H1 (cell line): ENCODE results near the gene WNT9B. TPM values are rescaled to one million over a fixed set of nuclear protein-coding genes. Genes with fewer than 3 reads are reported as not detected.

Experiments used
- CTCF ChIA-PET: fragments of 300-600 bp; sonication (Branson Sonifier 250); formaldehyde crosslinking; loops from one replicate; lab custom pipeline; 2021; ENCODE audit not compliant: partially characterized antibody; lab: Charles Lee
- POLR2A ChIA-PET: fragments of 300-600 bp; sonication (Branson Sonifier 250); formaldehyde crosslinking; loops from one replicate; lab custom pipeline; 2021; ENCODE audit warnings: inconsistent platforms; ENCODE audit not compliant: partially characterized antibody; lab: Charles Lee
- DNase-seq, 2 experiments: peaks; one replicate each; pipeline versions ENCODE4 v3.0.0 to v3.0.0-alpha.2; 2010 to 2022; ENCODE audit warnings: low spot score in 2 of 2, low read depth in 1 of 2, mixed read lengths in 1 of 2
- FAIRE-seq: peaks from 2 replicates; lab custom pipeline; 2011; peaks lifted over from hg19 to GRCh38; lab: Jason Lieb, UNC
- H2AFZ ChIP-seq: 2 replicates; pipeline ENCODE4 v1.8.1; 2012; ENCODE audit warnings: low read length, inconsistent platforms
- H2AK5ac ChIP-seq: 2 replicates; pipeline ENCODE4 v1.6.1; 2013; ENCODE audit warnings: low read depth, low read length
- H2BK120ac ChIP-seq: replicated peaks from 2 replicates; pipeline ENCODE3; 2013; ENCODE audit warnings: low read depth, low read length, inconsistent platforms
- H2BK12ac ChIP-seq: 2 replicates; pipeline ENCODE4 v1.6.1; 2013; ENCODE audit warnings: low read depth, low read length
- H2BK15ac ChIP-seq: 2 replicates; pipeline ENCODE4 v1.6.1; 2013; ENCODE audit warnings: low read length
- H2BK20ac ChIP-seq: 2 replicates; pipeline ENCODE4 v1.6.1; 2013; ENCODE audit warnings: low read length
- H2BK5ac ChIP-seq: 2 replicates; pipeline ENCODE4 v1.6.1; 2013; ENCODE audit warnings: low read depth, low read length
- H3K14ac ChIP-seq: 2 replicates; pipeline ENCODE4 v1.6.1; 2013; ENCODE audit warnings: inconsistent platforms; ENCODE audit not compliant: insufficient read length
- H3K18ac ChIP-seq: 2 replicates; pipeline ENCODE4 v1.6.1; 2013; ENCODE audit warnings: low read length; ENCODE audit errors: extremely low read depth
- H3K23ac ChIP-seq: 2 replicates; pipeline ENCODE4 v1.6.1; 2013; ENCODE audit warnings: inconsistent platforms; ENCODE audit not compliant: insufficient read length
- H3K23me2 ChIP-seq: 2 replicates; pipeline ENCODE4 v1.6.1; 2013; ENCODE audit warnings: low read depth, low read length
- H3K27ac ChIP-seq: 2 replicates; pipeline ENCODE4 v1.6.1; 2011; ENCODE audit warnings: low read depth, low read length, inconsistent platforms
- H3K27me3 ChIP-seq, 4 experiments: replicated peaks in 1 of 4; 1 replicate in 1 of 4; 2 replicates in 3 of 4; pipeline versions ENCODE4 v1.6.1 to v1.8.1; 2011 to 2013; ENCODE audit warnings: low read length in 3 of 4, mild to moderate bottlenecking in 3 of 4, inconsistent platforms in 2 of 4, mixed read lengths in 2 of 4, moderate library complexity in 1 of 4; ENCODE audit not compliant: control insufficient read depth in 3 of 4, insufficient read depth in 3 of 4; ENCODE audit errors: extremely low read depth in 1 of 4
- H3K36me3 ChIP-seq, 4 experiments: 2 replicates each; pipeline versions ENCODE4 v1.6.1 to v1.8.1; 2011 to 2013; ENCODE audit warnings: mild to moderate bottlenecking in 4 of 4, low read length in 3 of 4, moderate library complexity in 2 of 4, control low read depth in 1 of 4, inconsistent platforms in 1 of 4; ENCODE audit not compliant: insufficient read depth in 4 of 4, control insufficient read depth in 2 of 4
- H3K4ac ChIP-seq: replicated peaks from 2 replicates; pipeline ENCODE3; 2013; ENCODE audit warnings: low read length, low read depth, mixed read lengths, inconsistent platforms; ENCODE audit not compliant: insufficient read length
- H3K4me1 ChIP-seq, 4 experiments: replicated peaks in 1 of 4; 1 replicate in 1 of 4; 2 replicates in 3 of 4; pipeline versions ENCODE4 v1.6.1 to v1.8.1; 2011 to 2013; ENCODE audit warnings: low read length in 3 of 4, inconsistent platforms in 2 of 4, mixed read lengths in 1 of 4; ENCODE audit not compliant: insufficient read depth in 4 of 4, control insufficient read depth in 3 of 4
- H3K4me2 ChIP-seq, 2 experiments: 2 replicates each; pipeline versions ENCODE4 v1.6.1 to v1.8.1; 2011 to 2013; ENCODE audit warnings: low read depth in 2 of 2, low read length in 2 of 2, control low read depth in 1 of 2, inconsistent platforms in 1 of 2, mild to moderate bottlenecking in 1 of 2; ENCODE audit not compliant: insufficient read depth in 1 of 2
- H3K4me3 ChIP-seq, 4 experiments: fragments of 200-600, 300-600 bp in 1 of 4; sonication (generic), shearing (Covaris generic), sonication (Bioruptor Twin) in 1 of 4; 2 replicates each; pipeline versions ENCODE4 v1.5.1 to v1.8.1; 2011 to 2016; ENCODE audit warnings: low read length in 4 of 4, low read depth in 3 of 4, control low read depth in 2 of 4, inconsistent platforms in 2 of 4, mild to moderate bottlenecking in 2 of 4, mixed read lengths in 1 of 4, moderate library complexity in 1 of 4; ENCODE audit not compliant: insufficient read depth in 2 of 4; ENCODE audit errors: extremely low read depth in 1 of 4
- H3K56ac ChIP-seq: replicated peaks from 2 replicates; pipeline ENCODE3; 2013; ENCODE audit warnings: low read depth, mild to moderate bottlenecking, mixed read lengths, low read length, inconsistent platforms; ENCODE audit not compliant: insufficient read length
- H3K79me1 ChIP-seq: 2 replicates; pipeline ENCODE4 v1.6.1; 2013; ENCODE audit warnings: low read depth, low read length, control low read depth
- H3K79me2 ChIP-seq, 2 experiments: 2 replicates each; pipeline versions ENCODE4 v1.6.1 to v1.8.1; 2012 to 2013; ENCODE audit warnings: low read length in 2 of 2, mild to moderate bottlenecking in 2 of 2, inconsistent platforms in 1 of 2; ENCODE audit not compliant: insufficient read depth in 2 of 2, control insufficient read depth in 1 of 2
- H3K9ac ChIP-seq, 4 experiments: replicated peaks in 1 of 4; 1 replicate in 1 of 4; 2 replicates in 3 of 4; pipeline versions ENCODE4 v1.6.1 to v1.8.1; 2011 to 2013; ENCODE audit warnings: low read depth in 3 of 4, low read length in 3 of 4, control low read depth in 2 of 4, mild to moderate bottlenecking in 2 of 4, moderate library complexity in 2 of 4, inconsistent platforms in 1 of 4; ENCODE audit errors: extremely low read depth in 1 of 4
- H3K9me3 ChIP-seq, 2 experiments: 2 replicates each; pipeline versions ENCODE4 v1.6.1 to v1.8.1; 2012 to 2013; ENCODE audit warnings: mild to moderate bottlenecking in 2 of 2, moderate library complexity in 2 of 2, control low read depth in 1 of 2, inconsistent platforms in 1 of 2, low read depth in 1 of 2, low read length in 1 of 2, mixed read lengths in 1 of 2; ENCODE audit not compliant: insufficient read depth in 2 of 2
- H4K20me1 ChIP-seq, 2 experiments: replicated peaks in 1 of 2; 2 replicates each; pipeline versions ENCODE3 to v1.8.1; 2011 to 2013; ENCODE audit warnings: inconsistent platforms in 2 of 2, low read length in 2 of 2, mild to moderate bottlenecking in 1 of 2; ENCODE audit not compliant: insufficient read depth in 2 of 2, control insufficient read depth in 1 of 2
- H4K5ac ChIP-seq: 2 replicates; pipeline ENCODE4 v1.6.1; 2013; ENCODE audit warnings: low read length, low read depth, mixed read lengths, inconsistent platforms; ENCODE audit not compliant: insufficient read length
- H4K8ac ChIP-seq: 2 replicates; pipeline ENCODE4 v1.8.0; 2013; ENCODE audit warnings: mild to moderate bottlenecking, moderate library complexity, low read length, inconsistent platforms; ENCODE audit not compliant: insufficient read depth; ENCODE audit errors: extremely low read depth
- H4K91ac ChIP-seq: replicated peaks from 2 replicates; pipeline ENCODE3; 2013; ENCODE audit warnings: low read length, mixed read lengths, inconsistent platforms; ENCODE audit not compliant: insufficient read length
- WGBS, 2 experiments: shearing (Covaris generic) in 1 of 2; methylation state at CpG; one replicate each; pipeline versions ENCODE4 v1.1.6 to v1.1.7; 2013 to 2015; ENCODE audit warnings: low lambda C conversion rate in 2 of 2, mixed read lengths in 2 of 2, inconsistent platforms in 1 of 2, low coverage in 1 of 2, missing lambda C conversion rate in 1 of 2; ENCODE audit not compliant: insufficient replicate concordance in 2 of 2, insufficient coverage in 1 of 2, insufficient read length in 1 of 2; ENCODE audit errors: extremely low coverage in 1 of 2, missing lambda C conversion rate in 1 of 2; 5-methylcytosine and 5-hydroxymethylcytosine counted together
- polyA plus RNA-seq, 7 experiments: library from polyadenylated mRNA; depleted of rRNA in 3 of 7; stranded (reverse) in 5 of 7; unstranded in 2 of 7; fragments of >200 nt in 5 of 7; fragments of 200-250 nt in 2 of 7; gene quantifications; 1 replicate in 5 of 7; 2 replicates in 1 of 7; 4 replicates in 1 of 7; pipeline versions ENCODE4 v1.2.1 to v1.2.3, GENCODE V29; 2011 to 2013; ENCODE audit warnings: missing spikeins in 2 of 7, mixed read lengths in 2 of 7
- total RNA-seq: library from RNA; stranded (reverse); fragmentation: NEBNext Ultra II Directional; extraction: Animal tissue kit (Norgen Biotek cat#: 25700); gene quantifications from 2 replicates; pipeline ENCODE4 v1.2.1, GENCODE V29; 2021

WNT9B gene
- total and polyA plus RNA-seq, 2 of the 8 experiments (the other 6 are each of a cell fraction or from before 2014, with no cell fraction given) = 0.21 TPM; not detected in 1

DNA sequence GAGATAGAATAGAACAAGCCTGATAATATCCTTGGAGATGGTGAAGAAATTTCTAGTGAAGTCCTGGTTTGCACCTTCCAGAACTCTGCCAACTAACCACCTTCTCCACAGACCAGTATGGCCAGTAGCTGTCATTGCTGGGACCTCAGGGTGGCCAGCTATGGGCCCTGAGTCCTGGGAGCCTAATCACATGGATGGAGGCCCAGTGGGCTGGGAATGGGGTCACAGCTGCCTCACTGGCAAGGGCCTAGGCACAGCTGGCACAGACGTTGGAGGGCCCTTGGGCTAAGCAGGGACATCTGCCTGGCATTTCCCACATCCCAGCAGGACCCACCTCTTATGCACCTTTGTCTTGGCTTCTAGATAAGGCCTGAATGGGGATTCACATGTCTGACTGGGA is 25.3 kb upstream of the WNT9B start:
- Histone ChIP-seq H4K20me1 (peaks cover 0 to 2% of the 10 kb centered on the region in 2 experiments), H2BK15ac (no peak overlapping the region), H4K8ac (no peak overlapping the region), H3K14ac (no peak overlapping the region), H3K56ac (no peak overlapping the region), H3K27ac (no peak overlapping the region), H3K4me2 (no peak overlapping the region), H4K91ac (no peak overlapping the region), H3K4me3 (no peak overlapping the region), H2BK120ac (no peak overlapping the region), H3K27me3 (peaks cover 2 to 28% (median 17%) of the 10 kb centered on the region in 4 experiments), H3K18ac (no peak overlapping the region), H2AK5ac (no peak overlapping the region), H3K36me3 (no peaks in the 10 kb centered on the region), H3K4me1 (peaks cover 0 to 10% (median 7%) of the 10 kb centered on the region in 4 experiments; a peak in 5 of 7 replicates), H3K79me1 (no peaks in the 10 kb centered on the region), H2BK20ac (no peak overlapping the region), H3K9ac (no peak overlapping the region), H2AFZ (no peak overlapping the region), H3K23ac (no peak overlapping the region), H3K4ac (no peak overlapping the region), H3K23me2 (peaks cover 3% of the 10 kb centered on the region; the same call in 1 of the 2 replicates), H2BK5ac (no peak overlapping the region), H4K5ac (no peak overlapping the region), H3K79me2 (no peaks in the 10 kb centered on the region), H3K9me3 (no peaks in the 10 kb centered on the region), H2BK12ac (no peak overlapping the region)
- no peak for DNase-seq
- ChIA-PET CTCF (interaction anchor here (1.0 to 6.1 kb wide), 7 partner anchors 9 to 116 kb away, joined by 3 to 49 read pairs (median 10); no protein-coding TSS in a partner anchor), POLR2A (no interaction called here)
- WGBS, 2 experiments = 76% methylated on average over 1 of the region's 1 CpG; no CpG with 5 or more reads in 1 of the 2 experiments
- no peak for FAIRE-seq
